Measurements from ENCODE around the gene TMEM163.

The TMEM163 gene

GRCh38 chr2:134470561-134471168 lies 248.1 kb downstream of the TMEM163 start:
- no peak for DNase-seq

- no peak for DNase-seq
Observed at GRCh38 chr2:134469516-134470115, 249.2 kb downstream of the TMEM163 start.

GRCh38 chr2:134468776-134469175 lies 250.0 kb downstream of the TMEM163 start:
- DNase-seq, result no peak

GRCh38 chr2:134468164-134468563 lies 250.6 kb downstream of the TMEM163 start:
- DNase-seq, result no peak

- peak; percentile 14 for DNase-seq
Observed at GRCh38 chr2:134466141-134466540, 252.7 kb downstream of the TMEM163 start.

- DNase-seq, result no peak
Observed at GRCh38 chr2:134465228-134466105, 253.3 kb downstream of the TMEM163 start.

GRCh38 chr2:134463699-134464022 lies 255.1 kb downstream of the TMEM163 start:
- no peak for DNase-seq

- DNase-seq, result no peak
Observed at GRCh38 chr2:134462791-134463698, 255.8 kb downstream of the TMEM163 start.

- no peak for DNase-seq
Observed at GRCh38 chr2:134462275-134462674, 256.5 kb downstream of the TMEM163 start.

GRCh38 chr2:134461511-134461910 lies 257.3 kb downstream of the TMEM163 start:
- DNase-seq, result no peak

GRCh38 chr2:134460583-134460998 lies 258.2 kb downstream of the TMEM163 start:
- DNase-seq, result peak; percentile 43

- no peak for DNase-seq
Observed at GRCh38 chr2:134459706-134460406, 258.9 kb downstream of the TMEM163 start.

- no peak for DNase-seq
Observed at GRCh38 chr2:134458950-134459349, 259.9 kb downstream of the TMEM163 start.

- no peak for DNase-seq
Observed at GRCh38 chr2:134458473-134458853, 260.3 kb downstream of the TMEM163 start.

GRCh38 chr2:134457765-134458472 lies 260.9 kb downstream of the TMEM163 start:
- no peak for DNase-seq

- no peak for DNase-seq
Observed at GRCh38 chr2:134457353-134457752, 261.4 kb downstream of the TMEM163 start.

GRCh38 chr2:134455426-134455825 lies 263.4 kb downstream of the TMEM163 start:
- DNase-seq, result no peak

- no peak for DNase-seq
Observed at GRCh38 chr2:134454931-134455330, 263.9 kb downstream of the TMEM163 start.

GRCh38 chr2:134454426-134454825 lies 264.4 kb downstream of the TMEM163 start:
- DNase-seq, result no peak

GRCh38 chr2:134453973-134454372 lies 264.8 kb downstream of the TMEM163 start:
- no peak for DNase-seq

- no peak for DNase-seq
Observed at GRCh38 chr2:134453476-134453875, 265.3 kb downstream of the TMEM163 start.
